ENCODE results near the gene SUGCT. TPM values are rescaled to one million over a fixed set of nuclear protein-coding genes. Genes with fewer than 3 reads are reported as not detected.

The SUGCT gene
- total and polyA plus RNA-seq, 10 donors = 1.4 to 13.6 (median 2.5) TPM

DNA sequence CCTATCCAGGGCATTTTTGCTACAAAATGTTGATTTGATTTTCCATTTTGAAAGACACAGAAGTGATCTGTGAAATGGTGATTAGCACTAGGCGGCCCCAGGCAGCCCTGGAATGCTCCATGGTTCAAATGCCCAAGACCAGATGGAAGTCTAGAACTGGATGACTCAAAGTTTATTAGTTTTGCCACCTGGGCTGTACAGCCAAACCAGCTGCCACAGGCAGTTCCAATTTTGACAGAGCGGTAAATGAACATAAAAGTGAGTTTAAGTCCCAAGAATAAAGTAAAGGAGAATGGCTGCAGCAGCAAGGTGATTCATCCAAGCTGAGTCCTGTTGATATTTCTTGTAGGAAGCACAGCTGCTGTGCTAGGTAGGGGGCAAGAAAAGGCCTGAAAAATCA is 180.5 kb downstream of the SUGCT start:
- no peak overlapping the region for H3K27ac ChIP-seq
- H3K4me1 ChIP-seq = no peaks in the 10 kb centered on the region
- 73 to 92% (median 88%) methylated on average over 2 of the region's 2 CpGs for WGBS, 5 donors
- no peak overlapping the region for H3K4me3 ChIP-seq
- TF ChIP-seq POLR2A (IDR thresholded peaks at IDR 0.05) (no peak), POLR2AphosphoS5 (IDR thresholded peaks at IDR 0.05) (no peak)
- TF ChIP-seq, protein P1, sequence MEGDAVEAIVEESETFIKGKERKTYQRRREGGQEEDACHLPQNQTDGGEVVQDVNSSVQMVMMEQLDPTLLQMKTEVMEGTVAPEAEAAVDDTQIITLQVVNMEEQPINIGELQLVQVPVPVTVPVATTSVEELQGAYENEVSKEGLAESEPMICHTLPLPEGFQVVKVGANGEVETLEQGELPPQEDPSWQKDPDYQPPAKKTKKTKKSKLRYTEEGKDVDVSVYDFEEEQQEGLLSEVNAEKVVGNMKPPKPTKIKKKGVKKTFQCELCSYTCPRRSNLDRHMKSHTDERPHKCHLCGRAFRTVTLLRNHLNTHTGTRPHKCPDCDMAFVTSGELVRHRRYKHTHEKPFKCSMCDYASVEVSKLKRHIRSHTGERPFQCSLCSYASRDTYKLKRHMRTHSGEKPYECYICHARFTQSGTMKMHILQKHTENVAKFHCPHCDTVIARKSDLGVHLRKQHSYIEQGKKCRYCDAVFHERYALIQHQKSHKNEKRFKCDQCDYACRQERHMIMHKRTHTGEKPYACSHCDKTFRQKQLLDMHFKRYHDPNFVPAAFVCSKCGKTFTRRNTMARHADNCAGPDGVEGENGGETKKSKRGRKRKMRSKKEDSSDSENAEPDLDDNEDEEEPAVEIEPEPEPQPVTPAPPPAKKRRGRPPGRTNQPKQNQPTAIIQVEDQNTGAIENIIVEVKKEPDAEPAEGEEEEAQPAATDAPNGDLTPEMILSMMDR (IDR thresholded peaks at IDR 0.05 in 8 of 11, conservative IDR thresholded peaks at IDR 0.05 in 3 of 11) = no peak
- no peak for DNase-seq
- H3K36me3 ChIP-seq = no peaks in the 10 kb centered on the region
- no peaks in the 10 kb centered on the region for H3K27me3 ChIP-seq (replicated peaks in 1 of 7)
- intact Hi-C loops (cut with DNase I; ENCODE audit: low total_unique reads) = no loop called here
- H3K9me3 ChIP-seq = no peaks in the 10 kb centered on the region

DNA sequence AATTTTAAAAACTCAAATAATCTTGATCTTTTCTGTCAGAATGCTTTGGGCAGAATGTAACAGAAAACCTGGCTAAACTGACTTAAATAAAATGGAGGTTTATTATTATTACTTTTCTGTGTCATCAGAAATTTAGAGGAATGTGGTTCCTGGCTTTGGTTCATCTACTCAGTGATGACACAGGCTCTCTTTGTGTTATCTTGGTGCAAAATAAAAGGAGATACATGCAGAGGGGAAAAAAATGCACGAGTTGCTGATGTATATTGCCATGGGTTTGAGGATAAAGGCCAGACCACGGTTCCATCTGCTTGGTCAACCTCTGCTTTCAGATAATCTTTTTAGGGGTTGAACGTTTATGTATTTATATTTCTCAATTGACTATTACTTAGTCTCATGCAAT is 181.4 kb downstream of the SUGCT start:
- Histone ChIP-seq H3K4me1 (no peaks in the 10 kb centered on the region), H3K27me3 (replicated peaks in 1 of 7) (no peaks in the 10 kb centered on the region), H3K9me3 (no peaks in the 10 kb centered on the region), H3K4me3 (no peak overlapping the region), H3K36me3 (no peaks in the 10 kb centered on the region), H3K27ac (no peak overlapping the region)
- intact Hi-C loops (cut with DNase I; ENCODE audit: low total_unique reads) = no loop called here
- no peak for TF ChIP-seq POLR2AphosphoS5 (IDR thresholded peaks at IDR 0.05)
- TF ChIP-seq, protein P1 (IDR thresholded peaks at IDR 0.05 in 8 of 11, conservative IDR thresholded peaks at IDR 0.05 in 3 of 11) = no peak
- no peak for TF ChIP-seq POLR2A (IDR thresholded peaks at IDR 0.05)
- DNase-seq = no peak
- WGBS, 5 donors = 82 to 92% (median 83%) methylated on average over 3 of the region's 3 CpGs

DNA sequence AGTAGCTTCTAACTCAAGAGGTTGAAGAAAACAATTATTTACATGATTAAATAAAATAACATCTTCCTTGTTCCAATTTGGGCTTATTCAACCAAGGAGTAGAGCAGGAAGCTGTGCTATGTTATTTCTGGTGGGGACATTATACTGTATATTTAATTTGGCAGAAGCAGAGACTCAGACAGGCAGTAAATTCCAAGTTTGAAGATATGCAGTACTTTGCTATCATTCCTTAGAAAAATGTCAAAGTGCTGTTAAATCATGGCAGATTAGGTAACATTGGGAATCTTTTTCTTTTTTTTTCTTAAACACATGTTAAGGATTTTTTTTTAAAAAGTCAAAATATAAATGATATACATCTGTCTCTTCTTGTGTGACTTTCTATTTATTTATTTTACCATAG is 190.1 kb downstream of the SUGCT start:
- H3K27me3 ChIP-seq (replicated peaks in 1 of 7) = no peaks in the 10 kb centered on the region
- no peaks in the 10 kb centered on the region for H3K4me1 ChIP-seq
- DNase-seq = no peak
- no peak overlapping the region for H3K27ac ChIP-seq
- no peaks in the 10 kb centered on the region for H3K9me3 ChIP-seq
- intact Hi-C loops (cut with DNase I; ENCODE audit: low total_unique reads) = no loop called here
- TF ChIP-seq, protein P1 (IDR thresholded peaks at IDR 0.05 in 8 of 11, conservative IDR thresholded peaks at IDR 0.05 in 3 of 11) = no peak
- TF ChIP-seq POLR2AphosphoS5 (IDR thresholded peaks at IDR 0.05) = no peak
- no peak for TF ChIP-seq POLR2A (IDR thresholded peaks at IDR 0.05)
- no peak overlapping the region for H3K4me3 ChIP-seq
- H3K36me3 ChIP-seq = no peaks in the 10 kb centered on the region

DNA sequence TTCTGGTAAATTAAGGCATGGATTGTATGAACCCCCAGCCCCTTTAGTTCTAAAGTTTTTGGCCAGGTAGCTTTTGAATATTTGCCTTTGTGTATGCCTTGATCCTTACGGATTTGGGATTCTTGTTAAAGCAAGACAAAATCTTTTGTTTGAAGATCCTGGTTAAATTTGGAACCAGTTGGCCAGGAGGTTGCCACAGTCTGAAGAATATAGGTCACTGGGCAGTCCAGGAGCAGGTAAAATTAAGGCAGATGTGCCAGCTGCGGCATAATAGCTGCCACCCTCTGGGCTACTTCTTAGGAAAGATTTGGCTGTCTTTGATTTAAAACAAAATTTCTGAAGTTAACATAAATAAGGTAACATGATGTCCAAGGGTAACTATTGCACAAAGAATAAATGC is 192.3 kb downstream of the SUGCT start:
- H3K9me3 ChIP-seq = no peaks in the 10 kb centered on the region
- H3K27ac ChIP-seq = no peak overlapping the region
- no peak for DNase-seq
- no peaks in the 10 kb centered on the region for H3K27me3 ChIP-seq (replicated peaks in 1 of 7)
- H3K4me3 ChIP-seq = no peak overlapping the region
- no peaks in the 10 kb centered on the region for H3K4me1 ChIP-seq
- intact Hi-C loops (cut with DNase I; ENCODE audit: low total_unique reads) = no loop called here
- H3K36me3 ChIP-seq = no peaks in the 10 kb centered on the region
- TF ChIP-seq, protein P1 (IDR thresholded peaks at IDR 0.05 in 8 of 11, conservative IDR thresholded peaks at IDR 0.05 in 3 of 11) = no peak
- TF ChIP-seq POLR2AphosphoS5 (IDR thresholded peaks at IDR 0.05) (no peak), POLR2A (IDR thresholded peaks at IDR 0.05) (no peak)
- 86 to 95% (median 88%) methylated on average over 2 of the region's 2 CpGs for WGBS, 5 donors
